ENCODE results near the gene IGSF23.
"Not testable (repeated sequence)": the region's sequence is repeated elsewhere in the genome, so short reads cannot be mapped to it uniquely, and the experiment has no call there.

IGSF23 gene

DNA sequence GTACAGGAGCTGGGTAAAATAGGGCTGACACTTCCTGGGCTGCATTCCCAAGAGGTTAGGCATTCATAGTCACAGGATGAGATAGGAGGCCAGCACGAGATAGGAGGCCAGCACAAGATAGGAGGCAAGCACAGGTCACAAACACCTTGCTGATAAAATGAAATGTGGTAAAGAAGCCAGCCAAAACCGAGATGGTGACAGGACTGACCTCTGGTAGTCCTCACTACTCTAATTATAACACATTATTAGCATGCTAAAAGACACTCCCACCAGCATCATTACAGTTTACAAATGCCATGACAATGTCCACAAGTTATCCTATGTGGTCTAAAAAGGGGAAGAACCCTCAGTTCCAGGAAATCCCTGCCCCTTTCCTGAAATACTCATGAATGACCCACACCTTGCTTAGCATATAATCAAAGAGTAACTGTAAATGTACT, 20.9 kb upstream of the IGSF23 start:
- H4K20me1 ChIP-seq (ENCODE audit: control insufficient read depth, insufficient read depth, low read depth, low read length): no peaks in the 10 kb centered on the region
- no peaks in the 10 kb centered on the region for H3K79me2 ChIP-seq (ENCODE audit: control insufficient read depth, low read length)
- H3K27ac ChIP-seq (ENCODE audit: low read depth, low read length): no peak overlapping the region
- H3K4me1 ChIP-seq (ENCODE audit: control insufficient read depth, low read length): no peaks in the 10 kb centered on the region
- H3K36me3 ChIP-seq (ENCODE audit: control insufficient read depth, low read length): no peaks in the 10 kb centered on the region
- no peaks in the 10 kb centered on the region for H3K9me2 ChIP-seq (replicated peaks; ENCODE audit: control insufficient read depth, low read length)
- no peaks in the 10 kb centered on the region for H3F3A ChIP-seq (ENCODE audit: control insufficient read depth, insufficient read depth)
- H3K4me3 ChIP-seq (ENCODE audit: low read length): no peak overlapping the region
- TF ChIP-seq, protein P1, sequence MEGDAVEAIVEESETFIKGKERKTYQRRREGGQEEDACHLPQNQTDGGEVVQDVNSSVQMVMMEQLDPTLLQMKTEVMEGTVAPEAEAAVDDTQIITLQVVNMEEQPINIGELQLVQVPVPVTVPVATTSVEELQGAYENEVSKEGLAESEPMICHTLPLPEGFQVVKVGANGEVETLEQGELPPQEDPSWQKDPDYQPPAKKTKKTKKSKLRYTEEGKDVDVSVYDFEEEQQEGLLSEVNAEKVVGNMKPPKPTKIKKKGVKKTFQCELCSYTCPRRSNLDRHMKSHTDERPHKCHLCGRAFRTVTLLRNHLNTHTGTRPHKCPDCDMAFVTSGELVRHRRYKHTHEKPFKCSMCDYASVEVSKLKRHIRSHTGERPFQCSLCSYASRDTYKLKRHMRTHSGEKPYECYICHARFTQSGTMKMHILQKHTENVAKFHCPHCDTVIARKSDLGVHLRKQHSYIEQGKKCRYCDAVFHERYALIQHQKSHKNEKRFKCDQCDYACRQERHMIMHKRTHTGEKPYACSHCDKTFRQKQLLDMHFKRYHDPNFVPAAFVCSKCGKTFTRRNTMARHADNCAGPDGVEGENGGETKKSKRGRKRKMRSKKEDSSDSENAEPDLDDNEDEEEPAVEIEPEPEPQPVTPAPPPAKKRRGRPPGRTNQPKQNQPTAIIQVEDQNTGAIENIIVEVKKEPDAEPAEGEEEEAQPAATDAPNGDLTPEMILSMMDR (IDR thresholded peaks at IDR 0.05; ENCODE audit: low read depth, low read length, poor library complexity, severe bottlenecking): no peak
- TF ChIP-seq EZH2phosphoT487 (IDR thresholded peaks at IDR 0.05; ENCODE audit: borderline replicate concordance, low read length): no peak
- no peaks in the 10 kb centered on the region for H3K9me3 ChIP-seq (ENCODE audit: control insufficient read depth, insufficient read depth, low read length)
- H3K4me2 ChIP-seq (ENCODE audit: low read length): no peak overlapping the region
- H3K27me3 ChIP-seq (ENCODE audit: control insufficient read depth, low read length): no peaks in the 10 kb centered on the region

- Histone ChIP-seq H3K9me3 (ENCODE audit: control insufficient read depth, insufficient read depth, low read length) (no peaks in the 10 kb centered on the region), H3K4me2 (ENCODE audit: low read length) (no peak overlapping the region), H3K9me2 (replicated peaks; ENCODE audit: control insufficient read depth, low read length) (no peaks in the 10 kb centered on the region), H3K79me2 (ENCODE audit: control insufficient read depth, low read length) (no peaks in the 10 kb centered on the region), H3F3A (ENCODE audit: control insufficient read depth, insufficient read depth) (no peaks in the 10 kb centered on the region), H3K27ac (ENCODE audit: low read depth, low read length) (no peak overlapping the region), H3K36me3 (ENCODE audit: control insufficient read depth, low read length) (no peaks in the 10 kb centered on the region), H4K20me1 (ENCODE audit: control insufficient read depth, insufficient read depth, low read depth, low read length) (no peaks in the 10 kb centered on the region), H3K27me3 (ENCODE audit: control insufficient read depth, low read length) (no peaks in the 10 kb centered on the region), H3K4me1 (ENCODE audit: control insufficient read depth, low read length) (no peaks in the 10 kb centered on the region), H3K4me3 (ENCODE audit: low read length) (no peak overlapping the region)
- TF ChIP-seq, protein P1 (IDR thresholded peaks at IDR 0.05; ENCODE audit: low read depth, low read length, poor library complexity, severe bottlenecking): no peak
- no peak for TF ChIP-seq EZH2phosphoT487 (IDR thresholded peaks at IDR 0.05; ENCODE audit: borderline replicate concordance, low read length)
Measured at GRCh38 chr19:44593294-44593693, 20.1 kb upstream of the IGSF23 start.

- not testable (repeated sequence) for H4K20me1 ChIP-seq (ENCODE audit: control insufficient read depth, insufficient read depth, low read depth, low read length); H3K36me3 ChIP-seq (ENCODE audit: control insufficient read depth, low read length); H3K4me3 ChIP-seq (ENCODE audit: low read length); H3K9me2 ChIP-seq (replicated peaks; ENCODE audit: control insufficient read depth, low read length); H3K4me1 ChIP-seq (ENCODE audit: control insufficient read depth, low read length); H3F3A ChIP-seq (ENCODE audit: control insufficient read depth, insufficient read depth); H3K79me2 ChIP-seq (ENCODE audit: control insufficient read depth, low read length); H3K4me2 ChIP-seq (ENCODE audit: low read length); H3K27ac ChIP-seq (ENCODE audit: low read depth, low read length); H3K27me3 ChIP-seq (ENCODE audit: control insufficient read depth, low read length); H3K9me3 ChIP-seq (ENCODE audit: control insufficient read depth, insufficient read depth, low read length)
Measured at GRCh38 chr19:44593866-44594266, 19.5 kb upstream of the IGSF23 start.

- no peaks in the 10 kb centered on the region for H3F3A ChIP-seq (ENCODE audit: control insufficient read depth, insufficient read depth)
- no peaks in the 10 kb centered on the region for H4K20me1 ChIP-seq (ENCODE audit: control insufficient read depth, insufficient read depth, low read depth, low read length)
- no peaks in the 10 kb centered on the region for H3K79me2 ChIP-seq (ENCODE audit: control insufficient read depth, low read length)
- no peaks in the 10 kb centered on the region for H3K27me3 ChIP-seq (ENCODE audit: control insufficient read depth, low read length)
- no peak overlapping the region for H3K4me3 ChIP-seq (ENCODE audit: low read length)
- H3K4me1 ChIP-seq (ENCODE audit: control insufficient read depth, low read length): no peaks in the 10 kb centered on the region
- no peaks in the 10 kb centered on the region for H3K9me3 ChIP-seq (ENCODE audit: control insufficient read depth, insufficient read depth, low read length)
- TF ChIP-seq, protein P1 (IDR thresholded peaks at IDR 0.05; ENCODE audit: low read depth, low read length, poor library complexity, severe bottlenecking): no peak
- TF ChIP-seq EZH2phosphoT487 (IDR thresholded peaks at IDR 0.05; ENCODE audit: borderline replicate concordance, low read length): no peak
- H3K9me2 ChIP-seq (replicated peaks; ENCODE audit: control insufficient read depth, low read length): no peaks in the 10 kb centered on the region
- no peak overlapping the region for H3K4me2 ChIP-seq (ENCODE audit: low read length)
- H3K36me3 ChIP-seq (ENCODE audit: control insufficient read depth, low read length): no peaks in the 10 kb centered on the region
- H3K27ac ChIP-seq (ENCODE audit: low read depth, low read length): no peak overlapping the region
Measured at GRCh38 chr19:44596428-44597130, 16.8 kb upstream of the IGSF23 start.

Measured in DOHH2 (cell line).